Dermis microvascular lymphatic vessel endothelial cell (primary cell): ENCODE measurements around the gene CAMKMT. TPM values are rescaled to one million over a fixed set of nuclear protein-coding genes. Genes with fewer than 3 reads are reported as not detected.

ENCODE experiments used
- DNase-seq, 2 donors: peaks; one replicate each; pipeline versions ENCODE4 v3.0.0 to v3.0.0-alpha.2; 2010; ENCODE audit warnings: low read depth in 2 of 2
- total RNA-seq: library from RNA; depleted of rRNA; stranded (reverse); fragments of >200 nt; gene quantifications from 2 replicates; pipeline ENCODE4 v1.2.1, GENCODE V29; 2014

Gene CAMKMT
- total RNA-seq, 1 donor from 2014 or later = 2.8 TPM

GRCh38 chr2:44798139-44798659 lies 436.5 kb downstream of the CAMKMT start:
- DNase-seq = no peak

GRCh38 chr2:44799105-44799504 lies 437.4 kb downstream of the CAMKMT start:
- no peak for DNase-seq

- no peak for DNase-seq
Observed at GRCh38 chr2:44799754-44800153, 438.0 kb downstream of the CAMKMT start.

GRCh38 chr2:44801289-44801840 lies 439.6 kb downstream of the CAMKMT start:
- no peak for DNase-seq

GRCh38 chr2:44801841-44802776 lies 440.4 kb downstream of the CAMKMT start:
- DNase-seq = peak in 1 of 2 donors; percentile 36

GRCh38 chr2:44802777-44803424 lies 441.2 kb downstream of the CAMKMT start:
- no peak for DNase-seq

- DNase-seq = no peak
Observed at GRCh38 chr2:44804406-44805265, 442.9 kb downstream of the CAMKMT start.

- no peak for DNase-seq
Observed at GRCh38 chr2:44805401-44806235, 443.9 kb downstream of the CAMKMT start.

GRCh38 chr2:44807201-44808025 lies 445.7 kb downstream of the CAMKMT start:
- no peak for DNase-seq

GRCh38 chr2:44810892-44811530 lies 449.3 kb downstream of the CAMKMT start:
- DNase-seq = no peak

- DNase-seq = no peak
Observed at GRCh38 chr2:44813165-44813564, 451.4 kb downstream of the CAMKMT start.

GRCh38 chr2:44813658-44814057 lies 451.9 kb downstream of the CAMKMT start:
- DNase-seq = no peak

- DNase-seq = no peak
Observed at GRCh38 chr2:44817256-44817655, 455.5 kb downstream of the CAMKMT start.

GRCh38 chr2:44817673-44818335 lies 456.1 kb downstream of the CAMKMT start:
- DNase-seq = no peak

GRCh38 chr2:44819061-44819460 lies 457.3 kb downstream of the CAMKMT start:
- no peak for DNase-seq

- DNase-seq = no peak
Observed at GRCh38 chr2:44821500-44821899, 459.8 kb downstream of the CAMKMT start.

- DNase-seq = no peak
Observed at GRCh38 chr2:44822174-44822573, 460.4 kb downstream of the CAMKMT start.
